ENCODE measurements around the gene TACR2.

Gene TACR2

GRCh38 chr10:69353977-69354635 is 62.6 kb downstream of the TACR2 start:
- in situ Hi-C loops (cut with MboI; ENCODE audit: low sequenced_read_pairs), result no loop called here
